Astrocyte (in vitro differentiated cells and primary cell): ENCODE data around the gene MYO3B.

ENCODE experiments used
- EZH2 ChIP-seq: IDR thresholded peaks from 2 replicates; pipeline ENCODE4 v1.6.1; 2012; ENCODE audit warnings: mild to moderate bottlenecking, low read length, inconsistent platforms; ENCODE audit not compliant: insufficient read depth
- TF ChIP-seq, protein P1 (sequence below): IDR thresholded peaks from 2 replicates; pipeline ENCODE4 v1.5.1; 2011; ENCODE audit warnings: low read depth, mild to moderate bottlenecking, inconsistent platforms, low read length, moderate library complexity; ENCODE audit not compliant: insufficient read depth

- TF ChIP-seq, protein P1, sequence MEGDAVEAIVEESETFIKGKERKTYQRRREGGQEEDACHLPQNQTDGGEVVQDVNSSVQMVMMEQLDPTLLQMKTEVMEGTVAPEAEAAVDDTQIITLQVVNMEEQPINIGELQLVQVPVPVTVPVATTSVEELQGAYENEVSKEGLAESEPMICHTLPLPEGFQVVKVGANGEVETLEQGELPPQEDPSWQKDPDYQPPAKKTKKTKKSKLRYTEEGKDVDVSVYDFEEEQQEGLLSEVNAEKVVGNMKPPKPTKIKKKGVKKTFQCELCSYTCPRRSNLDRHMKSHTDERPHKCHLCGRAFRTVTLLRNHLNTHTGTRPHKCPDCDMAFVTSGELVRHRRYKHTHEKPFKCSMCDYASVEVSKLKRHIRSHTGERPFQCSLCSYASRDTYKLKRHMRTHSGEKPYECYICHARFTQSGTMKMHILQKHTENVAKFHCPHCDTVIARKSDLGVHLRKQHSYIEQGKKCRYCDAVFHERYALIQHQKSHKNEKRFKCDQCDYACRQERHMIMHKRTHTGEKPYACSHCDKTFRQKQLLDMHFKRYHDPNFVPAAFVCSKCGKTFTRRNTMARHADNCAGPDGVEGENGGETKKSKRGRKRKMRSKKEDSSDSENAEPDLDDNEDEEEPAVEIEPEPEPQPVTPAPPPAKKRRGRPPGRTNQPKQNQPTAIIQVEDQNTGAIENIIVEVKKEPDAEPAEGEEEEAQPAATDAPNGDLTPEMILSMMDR: no peak
- TF ChIP-seq EZH2: no peak
Observed at GRCh38 chr2:170369228-170369627, 191.3 kb downstream of the MYO3B start.
